B cell (primary cell): ENCODE data around the gene FZR1. TPM values are rescaled to one million over a fixed set of nuclear protein-coding genes. Genes with fewer than 3 reads are reported as not detected.

Experiments used
- ATAC-seq: fragments of 200-7000 bp; cut with Tn5 transposase; one replicate; pipeline ENCODE4 v1.10.0; 2021; ENCODE audit warnings: low read depth, mild to moderate bottlenecking, moderate number of reproducible peaks, moderate library complexity
- CTCF ChIA-PET: fragments of 350-600 bp; sonication (Branson Sonifier 250); formaldehyde crosslinking; loops from one replicate; lab custom pipeline; 2021; ENCODE audit warnings: antibody characterized with exemption, inconsistent platforms; lab: Charles Lee
- POLR2A ChIA-PET: fragments of 350-600 bp; sonication (Branson Sonifier 250); formaldehyde crosslinking; loops from one replicate; lab custom pipeline; 2021; ENCODE audit warnings: antibody characterized with exemption; lab: Charles Lee
- DNase-seq: peaks from one replicate; pipeline ENCODE4 v3.0.0; 2013
- H2AFZ ChIP-seq: 2 replicates; pipeline ENCODE4 v1.6.1; 2012; ENCODE audit warnings: mild to moderate bottlenecking, low read depth, low read length; ENCODE audit not compliant: insufficient read depth, poor library complexity, severe bottlenecking
- H3K27ac ChIP-seq, 2 donors: 1 replicate in 1 of 2; 2 replicates in 1 of 2; pipeline ENCODE4 v1.5.1; 2012 to 2013; ENCODE audit warnings: low read length in 2 of 2, mild to moderate bottlenecking in 2 of 2, moderate library complexity in 1 of 2
- H3K27me3 ChIP-seq, 4 experiments: fragments of 200-600 bp in 1 of 4; sonication (generic) in 1 of 4; replicated peaks in 1 of 4; 1 replicate in 2 of 4; 2 replicates in 2 of 4; pipeline versions ENCODE4 v1.6.1 to v1.7.0; 2013 to 2016; ENCODE audit warnings: low read length in 3 of 4, mild to moderate bottlenecking in 2 of 4, mixed read lengths in 1 of 4, moderate library complexity in 1 of 4; ENCODE audit not compliant: insufficient read depth in 4 of 4, control insufficient read depth in 3 of 4; ENCODE audit errors: control extremely low read depth in 1 of 4
- H3K36me3 ChIP-seq, 2 experiments: replicated peaks in 1 of 2; 1 replicate in 1 of 2; 2 replicates in 1 of 2; pipeline versions ENCODE4 v1.6.1 to v1.7.1; 2013; ENCODE audit warnings: low read length in 1 of 2; ENCODE audit not compliant: insufficient read depth in 2 of 2, control insufficient read depth in 1 of 2; ENCODE audit errors: control extremely low read depth in 1 of 2, extremely low read depth in 1 of 2
- H3K4me1 ChIP-seq, 2 donors: fragments of 200-600 bp in 1 of 2; sonication (generic) in 1 of 2; 1 replicate in 1 of 2; 2 replicates in 1 of 2; pipeline versions ENCODE4 v1.5.1 to v1.6.1; 2013 to 2017; ENCODE audit warnings: low read length in 2 of 2; ENCODE audit not compliant: control insufficient read depth in 2 of 2, insufficient read depth in 2 of 2
- H3K4me2 ChIP-seq: replicated peaks from 2 replicates; pipeline ENCODE3; 2012; ENCODE audit warnings: mild to moderate bottlenecking, low read depth, low read length; ENCODE audit not compliant: poor library complexity, severe bottlenecking
- H3K4me3 ChIP-seq, 5 experiments: fragments of 200-600 bp in 1 of 5; sonication (generic) in 1 of 5; 1 replicate in 3 of 5; 2 replicates in 2 of 5; pipeline versions ENCODE4 v1.5.1 to v1.7.0; 2011 to 2016; ENCODE audit warnings: low read length in 4 of 5, mild to moderate bottlenecking in 4 of 5, low read depth in 2 of 5, control low read depth in 1 of 5, moderate library complexity in 1 of 5; ENCODE audit not compliant: insufficient read depth in 1 of 5; ENCODE audit errors: control extremely low read depth in 1 of 5, extremely low read depth in 1 of 5
- H3K79me2 ChIP-seq: fragments of 200-600 bp; sonication (generic); one replicate; pipeline ENCODE4 v1.6.0; 2016; ENCODE audit warnings: low read length; ENCODE audit not compliant: control insufficient read depth, insufficient read depth
- H3K9ac ChIP-seq: fragments of 200-600 bp; sonication (generic); 2 replicates; pipeline ENCODE4 v1.6.1; 2017; ENCODE audit warnings: mild to moderate bottlenecking, low read length, moderate library complexity
- H3K9me3 ChIP-seq, 3 donors: one replicate each; pipeline versions ENCODE4 v1.6.1 to v1.7.1; 2013; ENCODE audit warnings: low read length in 2 of 3; ENCODE audit not compliant: control insufficient read depth in 2 of 3, insufficient read depth in 1 of 3; ENCODE audit errors: control extremely low read depth in 1 of 3
- H4K20me1 ChIP-seq: 2 replicates; pipeline ENCODE4 v1.6.0; 2012; ENCODE audit warnings: mild to moderate bottlenecking, low read length; ENCODE audit not compliant: insufficient read depth, control insufficient read depth, poor library complexity, severe bottlenecking
- H3K27ac Mint-ChIP-seq: one replicate; pipeline ENCODE4 v1.8.0; 2021; ENCODE audit warnings: mixed read lengths
- H3K27me3 Mint-ChIP-seq: one replicate; pipeline ENCODE4 v1.8.0; 2021; ENCODE audit warnings: mixed read lengths
- H3K4me1 Mint-ChIP-seq: one replicate; pipeline ENCODE4 v1.8.0; 2021; ENCODE audit warnings: mixed read lengths
- H3K4me3 Mint-ChIP-seq: one replicate; pipeline ENCODE4 v1.8.0; 2021; ENCODE audit warnings: mixed read lengths
- H3K9me3 Mint-ChIP-seq: one replicate; pipeline ENCODE4 v1.8.0; 2022; ENCODE audit warnings: mixed read lengths; ENCODE audit not compliant: insufficient read depth
- CTCF ChIP-seq: fragments of 200-600 bp; IDR thresholded peaks from one replicate; pipeline ENCODE4 v1.8.0; 2022; ENCODE audit warnings: antibody characterized with exemption, mild to moderate bottlenecking
- EZH2 ChIP-seq: IDR thresholded peaks from 2 replicates; pipeline ENCODE4 v1.6.1; 2012; ENCODE audit warnings: borderline replicate concordance, low read depth, mild to moderate bottlenecking, moderate library complexity, low read length; ENCODE audit not compliant: insufficient read depth, poor library complexity, severe bottlenecking
- WGBS: methylation state at CpG from one replicate; pipeline ENCODE4 v1.1.5; 2013; ENCODE audit warnings: missing lambda C conversion rate; ENCODE audit not compliant: insufficient coverage; 5-methylcytosine and 5-hydroxymethylcytosine counted together
- intact Hi-C: fragments of 100-400 bp; cut with micrococcal nuclease; formaldehyde crosslinking; loops from one replicate; pipeline ENCODE4 v1.10.0; 2022
- polyA plus RNA-seq: library from polyadenylated mRNA; depleted of rRNA; stranded (reverse); fragments of >200 nt; gene quantifications from 2 replicates; pipeline ENCODE4 v1.2.3, GENCODE V29; 2012
- total RNA-seq, 2 donors: library from RNA; stranded (reverse); fragments of 120-200 nt in 1 of 2; gene quantifications; 1 replicate in 1 of 2; 2 replicates in 1 of 2; pipeline versions ENCODE4 v1.2.3 to v1.2.4, GENCODE V29; 2013 to 2022

Gene FZR1
- total and polyA plus RNA-seq, 2 donors (not counting 1 experiment from before 2014, with no cell fraction given), result 83.5 to 96.1 TPM

GRCh38 chr19:3506384-3507340, 551 bp downstream of the FZR1 start:
- POLR2A ChIA-PET, result no interaction called here
- ATAC-seq, result no peak
- peaks cover 62% of the 10 kb centered on the region for H3K79me2 ChIP-seq

More at GRCh38 chr19:3506384-3507340, 551 bp downstream of the FZR1 start:
- Histone ChIP-seq H3K9me3 (no peaks in the 10 kb centered on the region), H2AFZ (peak overlapping the region; percentile 68), H4K20me1 (peaks cover 38% of the 10 kb centered on the region), H3K36me3 (peaks cover 0 to 21% of the 10 kb centered on the region in 2 experiments), H3K27me3 (no peaks in the 10 kb centered on the region), H3K27ac (peak overlapping the region; percentile 56 to 89), H3K4me1 (peaks cover 9 to 17% of the 10 kb centered on the region in 2 donors), H3K4me2 (peak overlapping the region; percentile 97), H3K9ac (peak overlapping the region; percentile 97), H3K4me3 (peak overlapping the region; percentile 47 to 95 (median 77))
- H3K9me3 Mint-ChIP-seq, result no peaks in the 10 kb centered on the region
- H3K27me3 Mint-ChIP-seq, result no peaks in the 10 kb centered on the region
- under 1% methylated on average over 63 of the region's 69 CpGs for WGBS
- peak overlapping the region; percentile 92 for H3K4me3 Mint-ChIP-seq
- TF ChIP-seq EZH2 (no peak), CTCF (no peak)
- peak overlapping the region; percentile 82 for H3K27ac Mint-ChIP-seq
- intact Hi-C loops, result loop anchor here (1.0 to 10.0 kb wide), 6 partner anchors 66 to 1286 kb away; partner anchors contain the start of genes APBA3, FEM1A, HDGFL2 and HMG20B
- CTCF ChIA-PET, result no interaction called here
- peaks cover 46% of the 10 kb centered on the region for H3K4me1 Mint-ChIP-seq
- peak; percentile 59 for DNase-seq
